WTC11 (cell line): ENCODE results near the gene MAP3K1. TPM values are rescaled to one million over a fixed set of nuclear protein-coding genes. Genes with fewer than 3 reads are reported as not detected.

Experiments
- ATAC-seq: fragments of 200-7000 bp; cut with Tn5 transposase; 2 replicates; pipeline ENCODE4 v1.10.0; 2021; ENCODE audit warnings: mild to moderate bottlenecking, moderate library complexity
- CTCF ChIA-PET: fragments of 300-600 bp; sonication (Branson Sonifier 250); formaldehyde crosslinking; loops from one replicate; lab custom pipeline; 2021; ENCODE audit warnings: antibody characterized with exemption; lab: Charles Lee
- POLR2A ChIA-PET: fragments of 350-600 bp; sonication (Branson Sonifier 250); formaldehyde crosslinking; loops from one replicate; lab custom pipeline; 2021; ENCODE audit warnings: antibody characterized with exemption; lab: Charles Lee
- DNase-seq: peaks from one replicate; pipeline ENCODE4 v3.0.0; 2021; ENCODE audit warnings: low spot score
- H3K27ac Mint-ChIP-seq: 2 replicates; pipeline ENCODE4 v1.8.0; 2021; ENCODE audit warnings: mixed read lengths
- H3K27me3 Mint-ChIP-seq: 2 replicates; pipeline ENCODE4 v1.8.0; 2021; ENCODE audit warnings: low read depth, mild to moderate bottlenecking, moderate library complexity, mixed read lengths
- H3K36me3 Mint-ChIP-seq: 2 replicates; pipeline ENCODE4 v1.8.0; 2021; ENCODE audit warnings: mixed read lengths
- H3K4me1 Mint-ChIP-seq: 2 replicates; pipeline ENCODE4 v1.8.0; 2022; ENCODE audit warnings: mixed read lengths
- H3K4me3 Mint-ChIP-seq: 2 replicates; pipeline ENCODE4 v1.8.0; 2021; ENCODE audit warnings: mild to moderate bottlenecking, moderate library complexity, mixed read lengths
- H3K9me3 Mint-ChIP-seq: 2 replicates; pipeline ENCODE4 v1.8.0; 2021; ENCODE audit warnings: mixed read lengths
- E2F5 ChIP-seq: sonication (generic); formaldehyde crosslinking; IDR thresholded peaks from 2 replicates; pipeline ENCODE4 v1.8.1; 2022; ENCODE audit warnings: mild to moderate bottlenecking, moderate library complexity, missing genetic modification reagents
- KAT7 ChIP-seq: sonication (generic); formaldehyde crosslinking; IDR thresholded peaks from 2 replicates; pipeline ENCODE4 v1.8.1; 2023; ENCODE audit warnings: missing genetic modification reagents, mild to moderate bottlenecking, borderline replicate concordance
- TP53 ChIP-seq: sonication (generic); formaldehyde crosslinking; IDR thresholded peaks from 2 replicates; pipeline ENCODE4 v1.8.1; 2023; ENCODE audit warnings: mild to moderate bottlenecking, missing genetic modification reagents
- ZMAT4 ChIP-seq: fragments of 250-450 bp; sonication (Bioruptor Pico); IDR thresholded peaks from 2 replicates; pipeline ENCODE4 v1.9.0; 2021; ENCODE audit warnings: mild to moderate bottlenecking
- ZNF263 ChIP-seq: sonication (generic); formaldehyde crosslinking; IDR thresholded peaks from 2 replicates; pipeline ENCODE4 v1.8.1; 2022; ENCODE audit warnings: low read depth, mild to moderate bottlenecking, moderate library complexity, missing genetic modification reagents
- ZNF281 ChIP-seq: sonication (generic); formaldehyde crosslinking; IDR thresholded peaks from 2 replicates; pipeline ENCODE4 v1.8.0; 2023; ENCODE audit warnings: mild to moderate bottlenecking, missing genetic modification reagents
- total RNA-seq: library from RNA; stranded (reverse); gene quantifications from 3 replicates; pipeline ENCODE4 v1.2.3, GENCODE V29; 2021

MAP3K1 gene
- total RNA-seq, 1 experiment from 2014 or later: 16.3 TPM

GRCh38 chr5:56941981-56942380, 126.6 kb downstream of the MAP3K1 start:
- ATAC-seq: no peak
- no peaks in the 10 kb centered on the region for H3K4me1 Mint-ChIP-seq
- POLR2A ChIA-PET: no interaction called here
- TF ChIP-seq TP53 (no peak), ZNF263 (CRISPR knock-in tag) (no peak), ZNF281 (CRISPR knock-in tag) (no peak), ZMAT4 (CRISPR knock-in tag) (no peak), E2F5 (CRISPR knock-in tag) (no peak), KAT7 (CRISPR knock-in tag) (no peak)
- H3K36me3 Mint-ChIP-seq: peaks cover 74% of the 10 kb centered on the region
- DNase-seq: no peak
- CTCF ChIA-PET: no interaction called here
- no peaks in the 10 kb centered on the region for H3K27me3 Mint-ChIP-seq
- no peak overlapping the region for H3K4me3 Mint-ChIP-seq
- H3K9me3 Mint-ChIP-seq: no peaks in the 10 kb centered on the region
- H3K27ac Mint-ChIP-seq: no peak overlapping the region

Other genes starting within 250 kb of the MAP3K1 start
- gene SETD9, start 94.0 kb downstream of the MAP3K1 start, total RNA-seq: 6.7 to 9.5 TPM (median 8.1 TPM) in 3 replicates
- gene MIER3, start 136.6 kb downstream of the MAP3K1 start, total RNA-seq: 27.5 to 27.8 TPM (median 27.8 TPM) in 3 replicates